ENCODE measurements around the gene LSR. TPM values are rescaled to one million over a fixed set of nuclear protein-coding genes. Genes with fewer than 3 reads are reported as not detected.
"Not testable (repeated sequence)": the region's sequence is repeated elsewhere in the genome, so short reads cannot be mapped to it uniquely, and the experiment has no call there.

LSR gene
- total RNA-seq, 1 experiment from 2014 or later: 172 TPM

DNA sequence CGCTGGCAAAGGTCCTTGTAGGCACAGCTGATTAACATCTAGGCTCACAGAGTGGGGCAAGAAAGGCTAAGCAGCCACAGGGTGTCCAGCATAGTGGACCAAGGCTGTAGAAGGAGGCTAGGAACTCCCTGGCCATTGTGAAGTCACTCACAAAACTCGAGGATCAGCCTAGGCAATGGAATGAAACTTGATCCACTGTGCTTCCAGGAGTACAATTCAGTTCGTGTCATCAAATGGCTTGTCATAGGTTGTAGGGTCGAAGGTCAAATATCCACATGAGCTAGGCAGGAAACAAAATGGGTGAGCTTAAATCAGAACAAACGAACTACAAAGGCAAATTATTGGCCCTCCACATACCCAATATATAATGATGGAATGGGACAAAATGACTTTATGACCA lies 15.9 kb upstream of the LSR start:
- Histone ChIP-seq H3K9me3 (peaks cover 5% of the 10 kb centered on the region), H3K36me3 (ENCODE audit: control insufficient read depth, insufficient read depth, low read length) (no peaks in the 10 kb centered on the region), H3K27me3 (replicated peaks; ENCODE audit: control insufficient read depth, insufficient read depth, low read length) (no peaks in the 10 kb centered on the region), H3K4me1 (0 out of 2 replicates have a peak, but pooled peaks cover 3% of the 10 kb centered on the region), H3K4me3 (ENCODE audit: low read depth, low read length) (no peak overlapping the region)
- no peaks in the 10 kb centered on the region for H3K36me3 Mint-ChIP-seq (ENCODE audit: insufficient read depth, unreplicated experiment)
- peak overlapping the region; percentile 12 for H3K27ac Mint-ChIP-seq (ENCODE audit: unreplicated experiment)
- ChIA-PET CTCF (no interaction called here), POLR2A (interaction anchor here (0.5 kb wide), 1 partner anchor 233 kb away, joined by 3 read pairs; the partner anchor contains the start of gene GRAMD1A)
- BruUV-seq (replicated peaks): no TSS peak
- no peaks in the 10 kb centered on the region for H3K27me3 Mint-ChIP-seq (ENCODE audit: insufficient read depth, unreplicated experiment)
- H3K4me1 Mint-ChIP-seq (ENCODE audit: low read depth, unreplicated experiment): peaks cover 8% of the 10 kb centered on the region
- TF ChIP-seq, protein P1, sequence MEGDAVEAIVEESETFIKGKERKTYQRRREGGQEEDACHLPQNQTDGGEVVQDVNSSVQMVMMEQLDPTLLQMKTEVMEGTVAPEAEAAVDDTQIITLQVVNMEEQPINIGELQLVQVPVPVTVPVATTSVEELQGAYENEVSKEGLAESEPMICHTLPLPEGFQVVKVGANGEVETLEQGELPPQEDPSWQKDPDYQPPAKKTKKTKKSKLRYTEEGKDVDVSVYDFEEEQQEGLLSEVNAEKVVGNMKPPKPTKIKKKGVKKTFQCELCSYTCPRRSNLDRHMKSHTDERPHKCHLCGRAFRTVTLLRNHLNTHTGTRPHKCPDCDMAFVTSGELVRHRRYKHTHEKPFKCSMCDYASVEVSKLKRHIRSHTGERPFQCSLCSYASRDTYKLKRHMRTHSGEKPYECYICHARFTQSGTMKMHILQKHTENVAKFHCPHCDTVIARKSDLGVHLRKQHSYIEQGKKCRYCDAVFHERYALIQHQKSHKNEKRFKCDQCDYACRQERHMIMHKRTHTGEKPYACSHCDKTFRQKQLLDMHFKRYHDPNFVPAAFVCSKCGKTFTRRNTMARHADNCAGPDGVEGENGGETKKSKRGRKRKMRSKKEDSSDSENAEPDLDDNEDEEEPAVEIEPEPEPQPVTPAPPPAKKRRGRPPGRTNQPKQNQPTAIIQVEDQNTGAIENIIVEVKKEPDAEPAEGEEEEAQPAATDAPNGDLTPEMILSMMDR (IDR thresholded peaks at IDR 0.05; ENCODE audit: insufficient read depth in 1 of 2, low read depth in 1 of 2, low read length in 1 of 2, severe bottlenecking in 1 of 2, unreplicated experiment in 1 of 2): no peak
- intact Hi-C loops (cut with micrococcal nuclease; ENCODE audit: unreplicated experiment): no loop called here
- H3K9me3 Mint-ChIP-seq (ENCODE audit: unreplicated experiment): no peaks in the 10 kb centered on the region
- H3K4me3 Mint-ChIP-seq (ENCODE audit: unreplicated experiment): no peak overlapping the region
- DNase-seq: no peak

DNA sequence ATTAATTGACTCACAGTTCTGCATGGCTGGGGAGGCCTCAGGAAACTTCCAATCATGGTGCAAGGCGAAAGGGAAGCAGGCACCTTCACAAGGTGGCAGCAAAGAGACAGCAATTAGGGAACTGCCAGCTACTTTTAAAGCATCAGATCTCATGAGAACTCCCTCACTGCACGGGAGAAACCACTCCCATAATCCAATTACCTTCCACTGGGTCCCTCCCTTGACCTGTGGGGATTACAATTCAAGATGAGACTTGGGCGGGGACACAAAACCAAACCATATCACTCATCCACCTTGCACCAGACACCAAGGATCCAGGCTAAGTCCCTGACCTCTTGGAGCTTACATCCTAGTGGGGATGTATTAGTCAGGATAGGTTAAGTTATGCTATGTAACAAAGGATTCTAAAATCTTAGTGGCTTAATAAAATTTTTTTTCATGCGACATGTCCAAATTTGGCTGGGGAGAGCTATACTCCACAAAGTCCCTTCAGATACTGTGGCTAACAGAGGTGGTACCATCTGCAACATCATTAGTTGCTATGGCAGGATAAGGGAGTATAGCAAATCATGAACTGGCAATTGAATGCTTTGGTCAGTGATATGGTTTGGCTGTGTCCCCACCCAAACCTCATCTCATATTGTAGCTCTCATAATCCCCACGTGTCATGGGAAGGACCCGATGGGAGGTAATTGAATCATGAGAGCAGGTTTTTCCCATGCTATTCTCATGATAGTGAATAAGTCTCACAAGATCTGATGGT lies 12.0 kb upstream of the LSR start:
- no peak for DNase-seq
- BruUV-seq (replicated peaks): no TSS peak
- H3K36me3 ChIP-seq (ENCODE audit: control insufficient read depth, insufficient read depth, low read length): no peaks in the 10 kb centered on the region
- TF ChIP-seq, protein P1 (IDR thresholded peaks at IDR 0.05; ENCODE audit: insufficient read depth in 1 of 2, low read depth in 1 of 2, low read length in 1 of 2, severe bottlenecking in 1 of 2, unreplicated experiment in 1 of 2): peak in 1 of 2 experiments; percentile 37
- H3K9me3 ChIP-seq: peaks cover 12% of the 10 kb centered on the region
- H3K4me1 ChIP-seq: 0 out of 2 replicates have a peak, but pooled peaks cover 3% of the 10 kb centered on the region
- peaks cover 8% of the 10 kb centered on the region for H3K4me1 Mint-ChIP-seq (ENCODE audit: low read depth, unreplicated experiment)
- intact Hi-C loops (cut with micrococcal nuclease; ENCODE audit: unreplicated experiment): no loop called here
- no peak overlapping the region for H3K4me3 ChIP-seq (ENCODE audit: low read depth, low read length)
- no peaks in the 10 kb centered on the region for H3K36me3 Mint-ChIP-seq (ENCODE audit: insufficient read depth, unreplicated experiment)
- no peaks in the 10 kb centered on the region for H3K9me3 Mint-ChIP-seq (ENCODE audit: unreplicated experiment)
- POLR2A ChIA-PET: no interaction called here
- CTCF ChIA-PET: interaction anchor here (0.6 kb wide), 1 partner anchor 23 kb away, joined by 4 read pairs; no protein-coding TSS in a partner anchor
- no peaks in the 10 kb centered on the region; the same call in 1 of the 2 replicates for H3K27me3 ChIP-seq (replicated peaks; ENCODE audit: control insufficient read depth, insufficient read depth, low read length)
- no peak overlapping the region for H3K27ac Mint-ChIP-seq (ENCODE audit: unreplicated experiment)
- peaks cover 2% of the 10 kb centered on the region for H3K27me3 Mint-ChIP-seq (ENCODE audit: insufficient read depth, unreplicated experiment)
- H3K4me3 Mint-ChIP-seq (ENCODE audit: unreplicated experiment): no peak overlapping the region

DNA sequence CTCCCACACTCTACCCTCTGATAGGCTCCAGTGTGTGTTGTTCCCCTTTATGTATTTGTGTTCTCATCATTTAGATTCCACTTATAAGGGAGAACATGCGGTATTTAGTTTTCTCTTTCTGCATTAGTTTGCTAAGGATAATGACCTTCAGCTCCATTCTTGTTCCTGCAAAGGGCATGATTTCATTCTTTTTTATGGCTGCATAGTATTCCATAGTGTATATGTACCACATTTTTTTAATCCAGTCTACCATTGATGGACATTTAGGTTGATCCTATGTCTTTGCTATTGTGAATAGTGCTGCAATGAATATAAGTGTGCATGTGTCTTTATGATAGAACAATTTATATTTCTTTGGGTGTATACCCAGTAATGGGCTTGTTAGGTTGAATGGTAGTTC lies 9.2 kb upstream of the LSR start:
- H3K9me3 Mint-ChIP-seq (ENCODE audit: unreplicated experiment): peaks cover 12% of the 10 kb centered on the region
- H3K4me3 ChIP-seq (ENCODE audit: low read depth, low read length); CTCF ChIA-PET; H3K27me3 Mint-ChIP-seq (ENCODE audit: insufficient read depth, unreplicated experiment); intact Hi-C loops (cut with micrococcal nuclease; ENCODE audit: unreplicated experiment); H3K4me3 Mint-ChIP-seq (ENCODE audit: unreplicated experiment); DNase-seq; H3K4me1 ChIP-seq; H3K36me3 ChIP-seq (ENCODE audit: control insufficient read depth, insufficient read depth, low read length); POLR2A ChIA-PET; H3K27me3 ChIP-seq (replicated peaks; ENCODE audit: control insufficient read depth, insufficient read depth, low read length); H3K27ac Mint-ChIP-seq (ENCODE audit: unreplicated experiment); H3K36me3 Mint-ChIP-seq (ENCODE audit: insufficient read depth, unreplicated experiment); BruUV-seq (replicated peaks); H3K4me1 Mint-ChIP-seq (ENCODE audit: low read depth, unreplicated experiment): not testable (repeated sequence)
- peaks cover 16% of the 10 kb centered on the region for H3K9me3 ChIP-seq
